T follicular helper cell (primary cell): Measurements from ENCODE around the gene ARHGAP6.

Source experiments
- DNase-seq: peaks from one replicate; pipeline ENCODE4 v3.0.0-alpha.2; 2020; ENCODE audit warnings: low read depth

The ARHGAP6 gene

DNA sequence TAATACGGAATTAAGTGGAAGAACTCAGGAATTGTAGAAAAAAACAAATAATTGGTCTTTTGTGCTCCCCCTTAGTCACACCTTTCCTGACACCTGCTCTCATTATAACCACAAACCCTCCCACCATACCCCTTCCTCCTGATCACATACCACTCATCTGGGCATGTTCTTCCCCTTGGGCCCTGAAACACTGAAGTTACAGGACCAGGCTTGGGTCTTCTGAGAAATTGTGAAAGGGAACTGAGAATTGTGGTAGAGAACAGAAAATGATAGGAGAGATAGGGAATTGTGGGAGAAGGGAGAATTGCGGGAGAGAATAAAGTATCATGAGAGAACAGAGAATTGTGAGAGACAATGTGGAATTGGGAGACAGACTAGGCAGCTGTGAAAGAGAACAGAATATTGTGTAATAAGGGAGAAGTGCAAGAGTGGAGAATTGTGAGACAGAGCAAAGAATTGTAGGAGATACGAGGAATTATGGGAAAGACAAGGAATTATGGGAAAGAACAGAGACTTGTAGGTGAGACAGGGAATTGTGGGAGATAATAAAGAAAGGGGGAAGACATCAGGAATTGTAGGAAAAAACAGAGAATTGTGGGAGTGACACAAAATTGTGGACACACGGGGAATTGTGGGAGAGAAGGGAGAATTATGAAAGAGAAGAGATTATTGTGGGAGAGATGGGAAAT, 557.3 kb downstream of the ARHGAP6 start:
- DNase-seq, result no peak

DNA sequence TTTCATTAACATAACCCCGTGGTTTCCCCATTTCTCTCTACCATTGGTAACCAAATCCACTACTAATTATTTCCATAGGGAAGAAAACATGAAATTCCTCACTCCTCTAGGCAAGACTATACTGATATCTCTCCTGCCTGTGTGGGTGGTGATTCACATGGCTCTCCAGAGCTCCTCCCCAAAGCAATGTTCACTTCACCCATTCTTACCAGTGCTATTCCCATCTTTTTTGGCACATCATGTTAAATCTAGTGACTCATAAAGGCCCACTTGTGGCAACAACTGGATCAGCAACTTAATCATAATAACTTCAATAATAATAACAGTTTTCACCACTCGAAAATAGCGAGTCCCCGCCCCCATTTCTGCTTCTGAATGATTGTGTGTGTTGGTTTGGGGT, 560.6 kb downstream of the ARHGAP6 start:
- no peak for DNase-seq

DNA sequence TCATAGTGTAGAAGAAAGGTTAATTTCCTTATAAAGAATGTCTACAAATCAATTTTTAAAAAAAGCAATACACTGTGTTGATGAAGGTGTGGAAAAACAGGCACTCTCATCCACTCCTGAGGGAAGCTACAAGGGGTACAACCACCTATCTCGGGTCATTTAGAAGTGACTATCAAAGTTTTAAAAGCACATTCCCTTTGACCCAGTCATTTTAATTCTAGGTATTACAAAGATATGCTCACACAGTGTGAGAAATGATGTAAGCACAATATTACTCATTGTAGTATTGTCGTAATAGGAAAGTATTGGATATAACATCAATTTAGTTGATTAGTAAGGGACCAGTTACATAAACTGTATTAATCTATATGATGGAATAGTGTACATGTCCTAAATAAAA, 562.0 kb downstream of the ARHGAP6 start:
- no peak for DNase-seq

DNA sequence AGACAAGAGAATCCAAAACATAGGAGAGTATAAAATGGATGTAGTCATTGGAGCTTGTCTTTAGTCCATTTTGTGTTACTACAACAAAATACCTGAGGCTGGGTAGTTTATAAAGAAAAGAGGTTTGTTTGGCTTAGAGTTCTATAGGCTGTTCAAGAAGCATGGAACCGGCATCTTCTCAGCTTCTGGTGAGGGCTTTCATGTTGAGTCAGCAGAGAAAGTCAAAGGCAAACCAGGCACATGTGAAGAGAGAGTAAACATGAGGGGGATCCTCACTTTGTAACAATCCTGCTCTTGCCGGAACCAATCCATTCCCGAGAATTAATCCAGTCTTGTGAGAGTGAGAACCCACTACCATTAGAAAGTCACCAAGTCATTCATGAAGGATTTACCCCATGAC, 562.7 kb downstream of the ARHGAP6 start:
- no peak for DNase-seq

DNA sequence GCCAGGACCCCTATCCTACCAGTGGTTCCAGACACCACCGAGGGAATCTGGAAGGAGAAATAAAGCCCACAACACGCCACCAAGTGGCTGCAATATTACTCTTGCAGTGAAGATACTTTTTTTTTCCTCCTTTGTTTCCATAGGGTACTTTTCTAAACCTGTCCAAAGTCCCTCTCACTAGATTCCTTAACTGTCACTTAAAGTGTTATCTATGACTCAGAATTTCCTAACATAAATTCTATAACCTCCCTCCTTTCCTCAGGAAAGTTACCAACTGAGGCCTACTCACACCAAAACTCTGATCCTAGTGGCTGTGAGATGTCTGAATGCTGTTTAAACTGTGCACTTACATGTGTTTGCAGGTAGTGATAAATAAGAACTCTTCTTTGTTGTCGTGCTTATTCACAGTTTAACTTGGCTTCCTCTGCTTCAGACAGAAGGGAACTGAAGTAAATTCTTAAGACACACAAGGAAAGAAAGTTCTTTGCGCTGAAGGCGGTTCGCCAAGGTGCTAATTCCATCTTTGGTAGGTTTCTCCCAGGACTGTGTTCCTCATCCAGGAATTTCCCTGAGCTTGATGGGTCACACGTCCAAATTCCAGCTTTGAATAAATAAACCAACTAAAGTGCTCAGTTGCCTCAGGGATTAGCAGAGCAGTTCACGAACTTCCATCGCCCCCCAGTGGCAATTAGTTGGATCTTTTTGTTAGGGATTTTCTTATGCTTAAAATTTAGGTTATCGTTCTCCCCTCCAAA, 565.3 kb downstream of the ARHGAP6 start:
- no peak for DNase-seq

DNA sequence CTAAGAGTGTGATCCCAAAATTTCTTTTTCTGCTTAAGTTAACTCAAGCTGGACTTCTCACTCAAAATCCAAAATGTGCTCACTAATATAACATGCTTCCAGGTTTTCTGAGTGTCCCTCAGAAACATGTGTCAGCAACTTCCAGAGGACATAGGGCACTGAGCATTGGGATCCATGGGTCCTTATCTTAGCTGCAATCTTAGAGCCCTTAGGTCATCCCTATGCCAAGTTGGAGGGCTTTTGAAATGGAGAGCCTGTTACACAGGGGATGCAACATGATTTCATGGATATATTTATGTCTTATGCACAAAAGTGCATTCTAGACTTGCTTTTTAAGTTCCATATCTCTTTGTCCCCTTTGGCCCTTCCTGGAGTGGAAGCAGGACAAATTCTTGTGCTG, 566.3 kb downstream of the ARHGAP6 start:
- no peak for DNase-seq

DNA sequence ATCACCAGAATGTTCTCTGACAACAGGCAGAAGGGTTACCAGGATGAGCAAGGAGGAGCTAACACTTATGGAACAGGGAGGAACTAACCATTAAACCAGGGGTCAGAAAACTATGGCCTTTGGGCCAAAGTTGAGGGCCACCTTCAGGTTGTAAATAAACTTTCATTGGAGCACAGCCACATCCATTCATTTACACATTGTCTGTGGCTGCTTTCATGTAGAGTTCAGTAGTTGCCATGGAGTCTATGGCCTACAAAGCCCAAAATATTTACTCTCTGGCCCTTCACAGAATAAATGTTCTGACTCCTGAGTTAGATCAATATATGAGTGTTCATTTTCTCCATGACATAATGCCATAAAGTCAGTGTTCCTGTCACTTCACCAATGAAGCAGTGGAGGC, 567.8 kb downstream of the ARHGAP6 start:
- no peak for DNase-seq

DNA sequence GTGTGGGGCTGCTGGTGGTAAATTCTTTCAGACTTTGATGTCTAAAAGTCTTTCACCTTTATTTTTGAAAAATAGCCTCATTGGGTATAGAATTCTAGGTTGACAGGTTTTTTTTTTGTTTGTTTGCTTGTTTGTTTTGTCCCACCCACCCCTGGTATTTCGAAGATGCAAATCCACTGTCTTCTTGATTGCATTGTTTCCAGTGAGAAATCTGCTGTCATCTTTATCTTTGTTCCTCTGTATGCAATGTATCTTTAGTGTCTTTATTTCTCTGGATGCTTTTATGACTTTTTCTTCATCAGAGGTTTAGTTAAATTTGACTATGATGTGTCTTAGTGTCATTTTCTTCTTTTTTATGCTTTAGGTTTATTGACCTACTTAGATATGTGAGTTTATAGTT, 575.9 kb downstream of the ARHGAP6 start:
- DNase-seq, result no peak
